ENCODE results near the gene SUCO. TPM values are rescaled to one million over a fixed set of nuclear protein-coding genes. Genes with fewer than 3 reads are reported as not detected.

The SUCO gene
- total RNA-seq, 4 donors from 2014 or later = 39.6 to 61.8 (median 44.5) TPM

GRCh38 chr1:172647987-172648386 lies 115.0 kb downstream of the SUCO start:
- DNase-seq (ENCODE audit: low spot score) (no peak), ATAC-seq (ENCODE audit: low FRiP score) (no peak)
- no peak for TF ChIP-seq CTCF (IDR thresholded peaks at IDR 0.05)

GRCh38 chr1:172650474-172651193 lies 117.7 kb downstream of the SUCO start:
- TF ChIP-seq CTCF (IDR thresholded peaks at IDR 0.05) = no peak
- no peak for ATAC-seq (ENCODE audit: low FRiP score)
- DNase-seq (ENCODE audit: low spot score) = no peak

GRCh38 chr1:172653015-172653709 lies 120.2 kb downstream of the SUCO start:
- DNase-seq (ENCODE audit: low spot score) (no peak), ATAC-seq (ENCODE audit: low FRiP score) (no peak)
- no peak for TF ChIP-seq CTCF (IDR thresholded peaks at IDR 0.05)

- ATAC-seq (ENCODE audit: low FRiP score) = no peak
- no peak for TF ChIP-seq CTCF (IDR thresholded peaks at IDR 0.05)
- no peak for DNase-seq (ENCODE audit: low spot score)
Observed at GRCh38 chr1:172654535-172654934, 121.6 kb downstream of the SUCO start.

- TF ChIP-seq CTCF (IDR thresholded peaks at IDR 0.05) = no peak
- no peak for DNase-seq (ENCODE audit: low spot score)
- no peak for ATAC-seq (ENCODE audit: low FRiP score)
Observed at GRCh38 chr1:172656576-172656975, 123.6 kb downstream of the SUCO start.

- TF ChIP-seq CTCF (IDR thresholded peaks at IDR 0.05) = no peak
- ATAC-seq (ENCODE audit: low FRiP score) (no peak), DNase-seq (ENCODE audit: low spot score) (no peak)
Observed at GRCh38 chr1:172657586-172657985, 124.6 kb downstream of the SUCO start.

All from omental fat pad (tissue), 4 donors.